Measurements from ENCODE around the gene PRMT7.

Gene PRMT7

GRCh38 chr16:68348639-68349445 is 38.0 kb downstream of the PRMT7 start:
- DNase-seq = no peak

GRCh38 chr16:68349838-68350410 is 39.1 kb downstream of the PRMT7 start:
- no peak for DNase-seq

- DNase-seq = no peak
Observed at GRCh38 chr16:68350813-68351350, 40.1 kb downstream of the PRMT7 start.

GRCh38 chr16:68351463-68351862 is 40.6 kb downstream of the PRMT7 start:
- no peak for DNase-seq

- no peak for DNase-seq
Observed at GRCh38 chr16:68351991-68352431, 41.2 kb downstream of the PRMT7 start.

- DNase-seq = no peak
Observed at GRCh38 chr16:68353366-68353765, 42.5 kb downstream of the PRMT7 start.

GRCh38 chr16:68354816-68355215 is 44.0 kb downstream of the PRMT7 start:
- DNase-seq = no peak

GRCh38 chr16:68355447-68356248 is 44.8 kb downstream of the PRMT7 start:
- DNase-seq = no peak

- DNase-seq = no peak
Observed at GRCh38 chr16:68356249-68356918, 45.6 kb downstream of the PRMT7 start.

GRCh38 chr16:68356919-68357286 is 46.1 kb downstream of the PRMT7 start:
- DNase-seq = no peak

- no peak for DNase-seq
Observed at GRCh38 chr16:68357521-68357922, 46.7 kb downstream of the PRMT7 start.

GRCh38 chr16:68357923-68358322 is 47.1 kb downstream of the PRMT7 start:
- DNase-seq = no peak

GRCh38 chr16:68358951-68359350 is 48.1 kb downstream of the PRMT7 start:
- DNase-seq = no peak

- no peak for DNase-seq
Observed at GRCh38 chr16:68359398-68360191, 48.8 kb downstream of the PRMT7 start.

GRCh38 chr16:68360547-68360946 is 49.7 kb downstream of the PRMT7 start:
- no peak for DNase-seq

GRCh38 chr16:68360956-68361355 is 50.1 kb downstream of the PRMT7 start:
- DNase-seq = no peak

GRCh38 chr16:68361485-68361884 is 50.7 kb downstream of the PRMT7 start:
- no peak for DNase-seq

- DNase-seq = no peak
Observed at GRCh38 chr16:68362262-68362913, 51.6 kb downstream of the PRMT7 start.

GRCh38 chr16:68362947-68363657 is 52.3 kb downstream of the PRMT7 start:
- DNase-seq = no peak

GRCh38 chr16:68363658-68364521 is 53.1 kb downstream of the PRMT7 start:
- DNase-seq = no peak

Measured in DMS 273 treated with DMSO at 0.1 percent for 48 hours (cell line).